ENCODE data around the gene AACS.

AACS gene

DNA sequence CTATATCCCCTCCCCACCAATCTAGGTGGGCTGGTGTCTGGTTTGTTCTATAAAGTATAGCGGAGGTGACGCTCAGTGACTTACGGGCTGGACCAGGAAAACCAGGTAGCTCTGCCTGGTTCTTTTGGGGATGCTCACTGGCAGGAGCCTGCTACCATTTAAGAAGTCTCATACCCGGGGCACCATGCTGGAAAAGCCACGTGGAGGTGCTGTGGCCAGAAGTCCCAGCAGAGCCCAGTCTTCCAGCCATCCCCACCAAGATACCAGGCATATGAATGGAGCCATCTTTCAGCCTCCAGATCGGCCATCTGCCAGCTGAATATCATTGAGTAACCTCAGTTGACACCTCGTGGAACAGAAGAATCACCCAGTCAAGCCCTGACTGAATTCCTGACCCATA, 87.2 kb downstream of the AACS start:
- no peak for DNase-seq (ENCODE audit: low read depth)

DNA sequence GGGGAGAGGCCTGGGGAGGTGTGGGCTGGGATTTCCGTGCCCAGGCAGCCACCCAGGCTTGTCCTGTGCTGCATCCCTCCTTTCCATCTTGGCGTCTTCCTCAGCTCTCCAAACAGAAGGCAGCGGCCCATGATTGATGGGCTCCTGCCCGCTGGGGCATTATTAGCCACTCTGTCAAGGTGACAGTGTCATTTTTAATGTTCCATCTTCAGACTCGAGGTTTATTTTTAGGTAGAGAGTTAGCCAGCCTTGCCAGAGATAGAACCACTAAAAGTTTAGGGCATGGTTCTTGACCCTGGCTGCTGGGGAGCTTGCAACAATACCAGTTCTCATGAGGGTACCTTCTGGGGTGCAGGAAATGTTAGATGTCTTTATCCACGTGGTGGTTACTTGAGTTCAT, 90.1 kb downstream of the AACS start:
- no peak for DNase-seq (ENCODE audit: low read depth)

DNA sequence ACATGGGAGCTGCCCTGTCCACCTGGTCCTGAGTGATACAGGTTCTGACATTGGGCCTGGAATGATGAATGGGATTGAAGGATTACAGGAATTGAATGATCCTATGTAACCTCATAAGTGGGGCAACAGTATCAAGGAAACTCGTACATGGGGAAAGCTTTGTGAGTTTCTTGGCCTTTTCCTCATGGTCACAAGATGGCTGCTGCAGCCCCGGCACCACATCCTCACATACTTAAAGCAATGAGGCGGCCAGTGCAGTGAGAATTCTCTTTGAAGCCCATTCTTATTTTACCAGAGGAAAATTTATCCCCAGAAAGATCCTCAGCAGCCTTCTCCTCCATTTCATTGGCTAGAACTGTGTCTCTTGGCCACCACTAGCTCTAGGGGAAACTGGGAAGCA, 91.9 kb downstream of the AACS start:
- DNase-seq (ENCODE audit: low read depth): no peak

DNA sequence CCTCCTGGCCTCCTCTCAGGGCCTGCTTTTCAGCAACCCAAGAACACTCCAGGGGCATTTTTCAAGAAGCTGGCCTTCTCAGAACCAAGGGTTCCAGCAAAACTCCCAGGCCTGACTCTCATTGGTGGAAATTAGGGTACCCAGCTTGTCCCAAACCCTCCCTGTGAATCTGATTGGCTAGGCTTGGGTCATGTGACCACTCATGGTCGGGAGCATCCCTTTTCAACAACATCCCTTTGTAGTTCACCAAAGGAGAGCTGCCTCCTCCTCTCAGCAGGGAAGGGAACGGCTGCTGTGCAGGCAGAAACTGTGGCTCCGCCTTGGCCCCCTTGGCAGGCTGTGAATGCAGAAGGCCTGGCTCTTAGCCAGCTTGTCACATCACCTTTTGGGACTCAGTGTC, 94.5 kb downstream of the AACS start:
- DNase-seq (ENCODE audit: low read depth): no peak

DNA sequence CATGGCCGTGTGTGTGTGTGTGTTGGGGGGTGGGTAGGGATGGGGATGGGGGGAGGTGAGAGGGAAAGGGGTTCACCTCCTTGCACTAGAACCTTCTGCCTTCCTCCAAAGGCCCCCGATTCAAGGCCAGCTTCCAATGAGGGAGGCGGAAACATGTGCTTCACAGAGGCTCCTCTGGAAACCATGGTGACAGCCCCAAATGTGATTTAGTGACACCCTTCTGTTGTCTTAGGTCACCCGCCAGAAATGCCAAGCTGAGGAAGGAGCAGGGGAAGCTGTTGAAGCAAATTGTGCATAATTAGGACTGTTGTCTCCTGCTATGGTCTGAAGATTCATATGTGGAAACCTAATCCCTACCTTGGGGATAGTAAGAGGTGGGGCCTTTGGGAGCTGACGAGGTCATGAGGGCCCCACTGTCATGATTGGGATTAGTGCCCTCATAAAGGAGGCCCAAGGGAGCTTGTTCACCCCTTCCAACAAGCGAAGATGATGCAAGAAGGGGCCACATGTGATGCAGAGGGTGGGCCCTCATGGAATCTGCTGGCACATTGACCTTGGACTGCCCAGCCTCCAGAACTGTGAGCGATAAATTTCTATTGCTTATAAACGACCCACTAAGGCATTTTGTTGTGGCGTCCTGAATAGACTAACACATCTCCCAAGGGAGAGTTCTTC, 95.2 kb downstream of the AACS start:
- no peak for DNase-seq (ENCODE audit: low read depth)

DNA sequence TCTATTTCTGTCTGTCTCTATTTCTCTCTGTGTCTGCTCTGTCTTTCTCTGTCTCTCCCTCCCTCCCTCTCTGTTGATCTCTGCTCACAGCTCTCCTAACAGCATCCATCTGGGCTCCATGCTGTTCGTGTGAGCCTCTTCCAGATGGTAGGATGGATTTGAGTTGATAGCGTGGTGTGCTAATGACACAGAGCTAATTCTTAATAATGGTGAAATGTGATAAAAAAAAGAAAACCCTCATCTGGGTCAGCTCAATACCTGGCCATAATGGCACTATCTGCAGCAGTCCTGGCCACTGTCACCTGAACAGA, 96.4 kb downstream of the AACS start:
- DNase-seq (ENCODE audit: low read depth): no peak

DNA sequence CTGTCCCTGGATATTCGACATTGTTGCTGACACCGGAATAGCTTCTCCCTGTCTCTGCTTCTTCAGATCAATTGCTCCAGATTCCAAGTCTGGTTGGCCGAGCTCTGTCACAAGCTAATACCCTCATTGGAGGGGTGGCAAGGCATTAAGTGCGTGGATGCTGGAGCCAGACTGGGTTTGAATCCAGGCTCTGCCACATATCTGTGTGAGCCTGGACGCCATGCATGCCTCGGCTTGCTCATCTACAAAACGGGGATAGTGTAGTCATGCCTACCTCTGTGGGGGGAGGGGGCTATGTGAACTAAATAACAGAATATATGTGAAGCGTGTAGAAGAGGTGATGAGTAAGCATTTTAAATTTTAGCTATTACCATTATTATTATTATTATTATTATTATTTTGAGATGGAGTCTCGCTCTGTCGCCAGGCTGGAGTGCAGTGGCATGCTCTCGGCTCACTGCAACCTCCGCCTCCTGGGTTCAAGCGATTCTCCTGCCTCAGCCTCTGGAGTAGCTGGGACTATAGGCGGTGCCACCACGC, 97.3 kb downstream of the AACS start:
- no peak for DNase-seq (ENCODE audit: low read depth)

DNA sequence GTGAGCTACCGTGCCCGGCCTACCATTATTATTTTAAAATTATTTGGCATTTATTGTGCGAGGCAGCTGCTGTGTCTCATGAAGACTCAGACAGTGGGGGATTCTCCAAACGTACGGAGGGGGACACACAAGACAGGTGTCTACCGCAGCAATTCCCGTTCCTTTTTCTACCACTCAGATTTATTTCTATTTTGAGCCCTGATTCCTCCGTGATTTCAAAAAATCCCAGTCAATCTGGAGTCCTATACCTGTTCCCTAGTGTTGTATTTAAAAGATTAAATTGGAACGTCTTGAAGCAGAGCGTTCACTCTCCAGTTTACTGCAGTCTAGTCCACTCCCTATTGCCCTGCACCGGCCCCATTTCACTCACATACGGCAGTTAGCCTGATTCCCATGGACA, 97.9 kb downstream of the AACS start:
- no peak for DNase-seq (ENCODE audit: low read depth)

DNA sequence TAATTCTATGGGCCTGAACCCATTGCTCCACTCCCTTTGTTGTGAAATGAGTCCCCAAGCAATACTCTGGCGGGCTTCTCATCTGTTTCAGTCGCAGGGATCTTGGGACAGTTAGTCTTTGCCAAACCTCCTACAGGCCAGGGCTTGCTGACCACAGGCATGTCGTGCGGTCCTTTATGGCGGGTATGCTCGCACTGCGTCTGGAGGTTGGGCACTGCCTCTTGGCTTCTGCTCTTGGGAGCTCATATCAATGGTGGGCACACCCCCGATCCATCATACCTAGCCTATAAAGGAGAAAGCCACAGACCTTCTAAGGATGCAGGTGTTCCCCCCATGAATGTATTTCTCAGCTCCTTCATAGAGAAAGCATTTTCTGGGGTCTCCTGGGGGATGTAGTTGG, 99.3 kb downstream of the AACS start:
- no peak for DNase-seq (ENCODE audit: low read depth)

DNA sequence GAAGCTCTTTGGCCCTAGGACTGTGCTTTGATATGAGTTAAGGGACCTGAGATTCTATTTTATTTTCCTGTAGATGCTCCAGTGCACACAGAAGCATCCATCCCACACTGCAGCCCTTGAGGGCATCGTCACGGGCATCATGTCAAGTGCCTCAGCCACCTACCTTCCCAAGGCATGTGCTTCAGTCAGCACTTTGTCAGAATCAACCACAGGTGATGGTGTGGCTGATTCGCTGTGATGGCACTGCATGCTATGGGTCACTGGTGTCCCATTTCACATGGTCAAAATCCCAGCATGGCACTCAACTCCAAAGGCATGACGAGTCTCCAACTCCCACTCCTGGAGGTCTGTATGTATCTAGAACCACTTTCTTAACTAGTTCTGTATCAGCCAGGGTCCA, 100.8 kb downstream of the AACS start:
- no peak for DNase-seq (ENCODE audit: low read depth)

DNA sequence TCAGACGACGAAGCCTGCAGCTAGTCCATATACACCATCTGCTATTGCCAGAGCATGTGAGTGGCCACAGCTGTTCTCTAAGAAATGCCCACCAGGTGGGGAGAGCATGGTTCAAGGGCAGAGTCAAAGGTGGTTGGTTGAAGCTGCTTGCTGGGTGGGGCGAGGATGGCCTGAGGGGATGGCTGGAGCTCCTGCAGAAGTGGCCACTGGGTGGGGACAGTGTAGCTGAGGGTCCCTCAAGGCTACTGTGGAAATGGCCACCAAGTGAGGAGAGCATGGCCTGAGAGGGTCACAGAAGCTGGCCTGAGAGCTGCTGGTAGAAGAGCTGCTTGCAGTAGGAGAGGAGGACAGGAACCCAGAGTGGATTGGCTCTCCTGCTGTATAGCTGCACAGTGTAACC, 102.4 kb downstream of the AACS start:
- no peak for DNase-seq (ENCODE audit: low read depth)

DNA sequence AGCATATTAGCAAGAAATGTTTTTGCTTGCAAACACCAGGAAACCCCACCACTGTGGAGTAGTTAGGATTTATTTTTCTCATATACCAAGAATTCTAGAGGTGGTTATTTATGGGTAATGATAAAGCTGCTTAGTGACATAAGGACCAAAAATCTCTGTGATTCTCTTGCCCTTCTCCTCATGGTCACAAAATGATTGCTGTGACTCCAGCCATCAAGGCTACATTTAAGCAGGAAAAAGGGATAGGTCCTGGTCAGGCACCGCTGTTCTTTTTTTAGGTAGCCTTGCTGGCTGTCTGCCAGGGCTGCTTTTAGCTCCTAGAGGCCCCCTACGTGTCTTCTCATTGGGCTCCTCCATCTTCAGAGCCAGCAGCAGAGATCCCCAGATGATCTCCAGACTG, 104.2 kb downstream of the AACS start:
- no peak for DNase-seq (ENCODE audit: low read depth)

DNA sequence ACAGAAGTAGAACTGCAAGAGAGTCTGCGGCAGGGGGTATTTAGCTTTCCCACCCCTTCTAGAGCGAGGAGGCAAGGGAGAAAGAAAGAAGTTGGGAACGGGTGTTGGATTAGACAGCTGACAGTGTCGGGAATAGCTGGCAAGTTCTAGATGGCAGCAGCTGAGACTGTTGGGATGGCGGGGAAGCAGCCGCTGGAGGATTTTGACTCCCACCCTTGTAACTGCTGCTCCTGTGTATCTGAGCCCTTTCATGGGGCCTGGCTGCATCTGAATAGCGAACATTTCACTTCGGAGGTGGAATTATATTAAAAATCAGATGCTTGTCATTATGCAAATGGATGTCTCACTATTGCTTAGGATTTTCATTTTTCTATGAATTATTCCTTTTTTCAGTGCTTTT, 104.6 kb downstream of the AACS start:
- no peak for DNase-seq (ENCODE audit: low read depth)

DNA sequence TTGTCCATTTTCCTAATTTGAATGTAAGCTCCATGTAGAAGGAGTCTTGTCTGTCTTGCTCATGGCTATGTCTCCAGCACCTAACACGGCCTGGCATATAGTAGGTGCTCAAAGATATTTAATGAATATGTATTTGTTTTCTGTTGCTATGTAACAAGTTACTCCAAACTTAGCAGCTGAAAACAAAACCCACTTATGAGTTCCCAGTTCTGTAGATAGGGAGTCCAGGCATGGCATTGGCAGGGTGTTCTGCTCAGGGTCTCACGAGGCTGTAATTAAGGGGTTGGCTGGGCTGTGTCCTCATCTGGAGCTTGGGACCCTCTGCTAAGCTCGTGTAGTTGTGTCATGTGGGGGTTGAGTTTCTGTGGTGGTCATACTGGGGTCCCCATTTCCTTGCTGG, 106.0 kb downstream of the AACS start:
- DNase-seq (ENCODE audit: low read depth): no peak

DNA sequence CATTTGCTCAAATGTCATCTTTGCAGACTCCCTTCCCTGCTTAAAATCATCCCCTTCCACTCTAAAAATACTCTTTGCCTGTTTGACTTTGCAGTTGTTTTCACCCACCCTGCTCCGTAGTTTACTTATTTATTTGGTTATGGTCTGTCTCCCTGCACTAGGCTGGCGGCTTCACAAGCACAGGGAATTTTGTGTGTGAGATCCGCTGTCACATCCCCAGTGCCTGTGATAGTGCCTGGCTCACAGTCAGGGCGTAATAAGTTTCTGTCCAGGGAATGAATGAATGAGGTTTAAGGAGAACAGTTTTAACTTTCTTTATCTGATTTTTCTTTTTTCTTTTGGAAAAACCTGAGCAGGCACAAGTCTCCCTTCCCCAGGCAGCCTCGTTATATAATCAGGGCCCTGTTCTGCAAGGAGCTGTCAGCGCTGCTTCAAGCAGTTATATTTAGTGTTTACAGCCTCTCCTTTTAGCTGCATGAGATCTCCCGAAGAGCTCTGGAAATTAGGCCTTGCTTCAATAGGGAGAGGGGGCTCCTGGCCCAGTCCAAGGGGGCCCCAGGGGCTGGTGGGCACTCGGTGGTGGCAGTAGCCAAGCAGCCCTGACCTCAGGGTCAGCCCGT, 107.1 kb downstream of the AACS start:
- DNase-seq (ENCODE audit: low read depth): no peak

DNA sequence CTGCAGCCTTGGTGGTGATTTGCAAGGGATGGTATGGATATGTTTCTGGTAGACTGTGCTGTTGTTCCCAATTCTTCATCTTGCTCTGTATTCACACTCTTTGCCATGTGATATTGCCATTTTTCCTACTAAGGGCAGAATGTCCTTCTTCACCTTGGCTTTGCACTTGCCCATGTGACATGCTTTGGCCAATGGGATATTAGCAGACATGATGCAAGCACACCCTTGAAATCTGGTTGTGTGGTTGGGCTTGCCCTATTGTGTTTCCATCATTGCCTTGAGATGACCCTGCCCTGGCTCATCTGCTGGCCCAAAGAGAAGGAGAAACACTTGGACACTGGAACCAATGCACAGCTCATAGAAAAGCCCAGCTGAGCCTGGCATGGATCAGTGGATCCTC, 110.3 kb downstream of the AACS start:
- DNase-seq (ENCODE audit: low read depth): no peak

DNA sequence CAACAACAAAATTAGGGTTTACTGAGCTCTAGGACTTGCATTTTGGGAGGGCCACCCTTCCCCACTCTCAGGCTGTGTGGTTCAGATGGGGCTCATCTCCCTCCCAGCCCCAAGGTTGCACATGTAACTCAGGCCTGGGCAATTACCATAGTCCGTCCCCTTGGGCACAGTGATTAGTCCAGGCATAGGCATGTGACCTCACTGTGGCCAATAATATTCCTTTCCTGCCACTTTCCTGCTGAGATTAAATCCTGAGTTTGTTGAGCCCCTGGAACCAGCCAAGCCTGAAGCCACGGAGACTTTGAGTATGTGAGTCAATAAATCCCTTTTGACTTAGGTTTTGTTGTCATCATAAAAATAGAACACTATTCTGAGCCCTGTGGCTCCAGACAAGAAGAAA, 113.0 kb downstream of the AACS start:
- DNase-seq (ENCODE audit: low read depth): no peak

DNA sequence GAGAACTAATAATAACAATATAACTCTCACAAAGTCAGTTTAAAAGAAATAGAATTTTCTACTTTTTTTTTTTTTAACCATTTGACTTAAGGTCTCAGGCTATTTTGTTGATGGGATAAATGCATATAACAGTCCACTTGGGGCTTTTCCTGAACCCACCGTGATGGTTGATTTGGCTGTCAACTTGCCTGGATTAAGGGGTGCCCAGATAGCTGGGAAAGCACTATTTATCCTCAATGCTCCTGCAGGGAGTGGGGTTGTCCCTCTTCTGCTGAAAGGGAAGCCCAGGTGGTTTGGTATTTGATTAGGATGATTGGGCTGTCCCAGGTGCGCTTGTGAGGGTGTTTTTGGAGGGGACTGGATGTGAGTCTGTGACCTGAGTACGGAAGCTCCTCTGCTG, 114.9 kb downstream of the AACS start:
- DNase-seq (ENCODE audit: low read depth): no peak

DNA sequence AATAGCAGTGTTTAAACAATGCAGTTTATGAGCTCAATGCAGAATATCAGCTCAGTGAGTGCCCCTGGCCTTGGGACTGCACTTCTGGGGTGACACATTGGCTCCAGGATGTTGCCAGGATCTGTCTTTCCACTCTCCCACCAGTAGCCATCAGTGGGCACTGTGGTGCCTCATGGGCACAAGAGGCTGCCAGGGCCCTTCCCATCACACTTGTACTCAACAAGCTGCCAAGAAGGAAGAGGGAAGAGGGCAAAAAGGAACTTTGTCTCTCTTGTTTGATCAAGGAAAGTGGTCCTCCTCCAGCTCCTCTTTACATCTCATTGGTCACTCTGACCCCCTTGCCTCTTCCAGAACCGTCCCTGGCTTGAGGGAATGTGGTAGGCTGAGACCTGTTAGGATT, 115.9 kb downstream of the AACS start:
- DNase-seq (ENCODE audit: low read depth): no peak

DNA sequence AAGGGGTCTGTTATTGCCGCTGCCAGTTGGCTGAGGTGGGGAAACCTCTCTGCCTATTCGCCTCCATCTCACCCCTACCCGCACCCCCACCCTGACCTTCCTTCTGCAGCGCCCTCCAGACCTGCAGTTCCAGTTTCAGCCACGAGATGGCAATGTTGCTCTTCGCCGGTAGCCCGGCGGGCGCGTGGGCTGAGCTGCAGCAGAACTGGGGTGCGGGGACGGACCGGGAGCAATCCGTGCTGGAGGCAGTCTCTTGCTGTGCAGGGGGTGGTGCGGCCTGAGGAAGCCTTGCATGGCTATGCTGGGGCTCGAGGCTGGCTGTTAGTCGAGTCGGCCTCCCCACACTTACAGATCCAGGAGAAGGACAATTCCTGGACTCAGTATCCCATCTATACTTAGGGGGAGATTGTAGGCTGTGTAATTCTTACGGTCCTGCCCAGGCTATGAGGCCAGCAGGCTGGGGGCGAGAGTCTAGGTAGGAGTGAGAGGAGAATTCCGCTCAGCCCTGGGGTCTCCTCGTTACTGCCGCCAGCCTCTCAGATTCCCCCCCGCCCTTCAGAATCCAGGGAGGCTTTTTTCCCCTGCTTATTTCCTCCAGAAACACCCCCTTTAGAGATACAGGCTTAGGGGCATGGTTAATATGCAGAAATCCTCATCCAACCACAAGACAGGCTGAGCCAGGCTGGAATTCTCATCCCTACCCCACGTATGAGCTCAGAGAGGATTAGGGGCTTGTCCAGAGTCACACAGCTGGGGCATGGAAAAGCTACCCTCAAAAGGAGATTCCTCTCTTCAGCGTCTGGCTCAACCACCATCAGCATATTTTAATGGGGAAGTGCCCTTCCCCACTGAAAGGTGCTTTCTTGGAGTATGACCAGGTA, 118.2 kb downstream of the AACS start:
- DNase-seq (ENCODE audit: low read depth): peak; percentile 72

DNA sequence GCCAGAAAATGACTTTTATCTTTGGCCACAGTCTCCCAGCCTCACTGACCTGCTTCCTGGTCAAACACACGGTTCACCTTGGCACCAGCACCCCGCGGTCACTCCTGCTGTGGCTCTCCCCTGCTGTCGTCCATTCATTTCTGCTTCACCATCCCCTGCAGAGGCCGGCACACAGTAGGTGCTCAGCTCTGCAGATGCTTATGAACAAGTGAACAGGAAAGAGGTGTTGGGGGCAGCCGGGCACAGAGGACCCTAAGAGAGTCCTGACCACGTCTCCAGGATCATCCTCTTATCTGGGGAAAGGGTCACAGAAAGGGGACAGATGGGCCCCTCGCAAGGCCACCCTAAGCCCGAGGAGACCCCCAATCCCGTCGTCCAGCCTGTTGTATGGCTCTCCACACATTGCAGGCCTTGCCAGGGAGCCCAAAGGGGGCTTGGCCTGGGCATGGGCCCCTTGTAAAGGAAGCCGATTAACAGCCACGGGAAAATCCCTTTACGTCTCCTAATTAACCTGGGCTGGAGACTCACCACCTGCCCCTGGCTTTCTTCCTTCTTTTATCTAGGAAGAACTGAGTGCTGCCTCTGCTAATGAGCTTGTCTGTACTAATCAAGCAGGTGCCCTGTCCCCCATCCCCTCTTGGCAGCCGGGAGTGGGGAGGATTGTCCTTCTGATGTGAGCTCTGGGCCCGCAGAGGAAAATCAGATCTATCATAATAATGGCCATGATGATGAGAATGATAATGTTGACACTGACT, 119.2 kb downstream of the AACS start:
- no peak for DNase-seq (ENCODE audit: low read depth)

DNA sequence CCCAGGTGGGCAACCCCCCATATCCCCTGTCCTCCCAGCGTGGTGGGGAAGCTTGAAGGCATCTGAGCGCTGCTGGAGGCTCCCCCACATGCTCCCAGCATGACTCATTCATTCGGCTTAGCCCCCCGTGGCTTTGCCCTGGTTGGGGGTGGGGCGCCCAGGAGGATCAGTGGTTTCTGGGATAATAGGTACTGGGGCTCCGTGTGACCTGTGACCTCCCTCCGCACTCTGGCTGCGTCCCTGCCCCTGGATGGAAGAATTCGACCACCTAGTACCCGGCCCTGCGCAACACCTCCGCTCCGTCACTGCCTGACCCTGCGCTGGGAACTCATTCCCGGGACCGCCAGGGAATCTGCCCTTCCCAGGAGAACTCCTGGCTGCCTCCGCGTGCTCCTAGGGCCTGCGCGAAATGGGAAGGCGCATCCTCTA, 120.1 kb downstream of the AACS start:
- DNase-seq (ENCODE audit: low read depth): no peak

Measured in activated T-cell treated with anti-CD3 and anti-CD28 coated beads for 24 hours (primary cell).